ENCODE results near the gene VEPH1. TPM values are rescaled to one million over a fixed set of nuclear protein-coding genes. Genes with fewer than 3 reads are reported as not detected.

The VEPH1 gene
- total RNA-seq, 1 experiment from 2014 or later = 49.0 TPM

DNA sequence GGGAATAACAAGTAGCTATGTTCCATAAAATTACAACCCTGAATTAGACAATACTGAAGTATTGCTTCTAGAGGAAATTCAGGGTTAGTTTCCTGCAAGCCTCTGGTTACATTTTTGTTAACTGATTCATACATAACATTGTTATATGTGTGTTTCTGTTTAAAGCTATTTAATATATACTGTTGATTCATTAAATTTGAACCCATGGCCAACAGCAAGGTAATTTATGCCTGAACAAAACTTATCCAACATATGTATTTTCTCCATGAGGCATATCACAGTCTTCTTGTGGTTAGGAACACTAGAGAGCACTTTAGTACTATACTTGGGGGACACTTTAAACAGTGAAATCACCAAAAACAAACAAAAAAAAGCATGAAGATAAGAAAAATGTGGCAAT is 114.2 kb downstream of the VEPH1 start:
- no peak for DNase-seq (ENCODE audit: low read depth)

- DNase-seq (ENCODE audit: low read depth) = no peak
Observed at GRCh38 chr3:157387708-157388435, 115.3 kb downstream of the VEPH1 start.

DNA sequence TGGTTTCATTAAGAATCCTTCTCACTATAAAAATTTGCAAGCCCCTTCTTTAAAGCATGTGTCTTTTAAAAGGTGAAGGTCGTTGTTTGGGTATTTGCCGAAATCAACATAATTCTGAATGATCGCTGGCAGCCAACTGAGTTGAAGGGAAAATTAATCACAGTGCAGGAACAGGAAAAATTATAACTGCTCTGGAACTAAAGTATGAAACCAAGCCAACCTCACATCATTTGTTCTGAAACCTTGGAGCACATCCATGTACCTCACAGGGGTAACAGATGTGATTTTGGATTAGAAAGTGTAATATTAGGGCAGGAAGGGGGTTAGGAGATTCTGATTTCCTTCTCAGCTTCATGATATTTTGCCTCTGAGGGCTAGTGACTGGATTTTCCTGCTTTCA is 118.7 kb downstream of the VEPH1 start:
- no peak for DNase-seq (ENCODE audit: low read depth)

DNA sequence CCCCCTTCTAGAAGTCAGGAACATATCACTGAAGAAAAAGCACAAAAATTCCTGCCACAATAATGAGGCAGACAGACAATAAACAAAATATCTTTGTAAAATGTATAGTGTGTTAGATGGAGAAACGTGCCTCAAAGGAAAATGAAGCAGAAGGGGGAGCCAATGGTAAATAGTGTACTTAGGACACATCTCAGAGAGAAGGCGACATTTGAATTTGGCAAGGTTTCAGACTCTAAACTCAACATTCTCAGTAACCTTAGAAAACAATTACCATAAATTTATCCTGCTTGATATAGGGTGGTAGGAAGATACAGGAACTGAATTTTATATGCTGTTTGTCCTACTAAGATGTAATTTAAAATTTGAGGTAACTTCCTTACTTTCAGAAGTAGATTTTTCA is 119.2 kb downstream of the VEPH1 start:
- DNase-seq (ENCODE audit: low read depth) = no peak

DNA sequence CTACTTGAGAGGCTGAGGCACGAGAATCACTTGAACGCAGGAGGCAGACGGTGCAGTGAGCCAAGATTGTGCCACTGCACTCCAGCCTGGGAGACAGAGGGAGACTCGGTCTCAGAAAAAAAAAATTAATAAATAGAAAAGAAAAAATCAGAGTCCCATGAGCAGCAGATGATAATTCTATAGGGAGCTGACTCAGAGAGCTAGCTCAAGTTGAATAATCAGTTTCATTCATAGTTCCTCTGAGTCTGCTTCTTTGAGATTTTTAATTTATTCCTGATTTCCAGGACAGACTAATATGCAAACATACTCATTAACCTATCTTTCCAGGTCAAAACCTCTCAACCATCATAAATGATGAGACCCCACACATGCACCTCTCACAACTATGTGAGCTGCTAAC is 121.6 kb downstream of the VEPH1 start:
- no peak for DNase-seq (ENCODE audit: low read depth)

GRCh38 chr3:157379525-157380140 is 123.6 kb downstream of the VEPH1 start:
- no peak for DNase-seq (ENCODE audit: low read depth)

DNA sequence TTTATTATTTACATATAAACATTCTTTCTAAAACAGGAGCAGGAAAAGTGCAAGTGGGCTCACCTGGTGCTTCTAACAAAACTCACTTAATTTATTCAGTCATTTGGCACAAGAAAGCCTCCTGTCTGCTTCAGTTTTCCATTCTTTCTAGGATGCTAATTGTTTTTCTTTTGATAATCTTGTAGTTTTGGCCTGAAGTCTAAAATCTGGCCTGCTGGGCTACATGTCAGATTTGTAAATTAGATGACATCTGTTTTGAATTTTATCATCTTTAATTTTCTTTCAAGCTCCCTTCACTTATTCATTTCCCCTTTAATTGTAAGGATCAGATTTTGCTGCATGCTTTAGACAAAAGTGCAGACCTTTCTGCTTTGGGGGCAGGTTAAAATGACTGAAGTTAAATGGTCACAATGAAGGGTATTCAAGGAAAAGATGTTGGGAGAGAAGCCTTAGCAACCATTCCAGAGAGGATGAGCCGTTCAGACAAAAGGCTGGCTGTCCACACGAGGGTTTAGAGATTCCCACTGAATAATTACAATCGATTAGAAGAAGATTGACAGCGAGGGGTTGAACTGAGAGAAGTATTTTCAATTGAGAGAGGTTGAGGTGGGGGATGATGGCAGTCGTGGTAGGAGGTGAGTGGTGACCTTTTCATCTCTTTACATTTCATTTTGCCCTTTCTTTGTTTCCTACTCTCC is 126.5 kb downstream of the VEPH1 start:
- DNase-seq (ENCODE audit: low read depth) = no peak

DNA sequence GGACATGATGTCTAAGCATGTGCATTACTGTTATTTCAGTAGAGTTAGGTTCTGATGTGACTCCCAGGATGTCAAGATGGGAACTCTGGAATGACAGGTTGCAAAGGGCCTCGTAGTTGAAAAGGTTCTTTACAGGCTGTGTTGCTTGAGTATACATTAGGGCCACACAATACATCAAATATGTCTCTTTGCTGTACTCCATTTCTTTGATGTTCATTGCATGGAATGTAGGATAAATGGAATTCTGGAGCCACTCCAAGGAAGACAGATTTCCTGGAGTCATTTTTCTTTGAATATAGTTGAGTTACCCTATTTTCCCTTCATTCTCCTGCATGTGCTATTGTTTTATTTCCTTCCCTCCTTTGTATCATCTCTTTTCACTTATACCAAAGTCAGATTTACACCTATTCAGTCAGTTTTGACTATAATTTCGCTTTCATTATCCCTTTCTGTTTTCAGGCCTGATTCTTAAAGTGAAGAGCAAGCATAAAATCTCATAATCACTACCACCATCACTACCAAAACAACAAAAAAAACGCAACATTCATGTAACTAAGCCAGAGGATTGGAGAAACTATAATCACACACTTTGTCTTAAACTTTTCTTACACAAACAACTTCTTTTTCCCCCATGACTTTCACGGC is 127.8 kb downstream of the VEPH1 start:
- DNase-seq (ENCODE audit: low read depth) = no peak

GRCh38 chr3:157374933-157375332 is 128.3 kb downstream of the VEPH1 start:
- no peak for DNase-seq (ENCODE audit: low read depth)

DNA sequence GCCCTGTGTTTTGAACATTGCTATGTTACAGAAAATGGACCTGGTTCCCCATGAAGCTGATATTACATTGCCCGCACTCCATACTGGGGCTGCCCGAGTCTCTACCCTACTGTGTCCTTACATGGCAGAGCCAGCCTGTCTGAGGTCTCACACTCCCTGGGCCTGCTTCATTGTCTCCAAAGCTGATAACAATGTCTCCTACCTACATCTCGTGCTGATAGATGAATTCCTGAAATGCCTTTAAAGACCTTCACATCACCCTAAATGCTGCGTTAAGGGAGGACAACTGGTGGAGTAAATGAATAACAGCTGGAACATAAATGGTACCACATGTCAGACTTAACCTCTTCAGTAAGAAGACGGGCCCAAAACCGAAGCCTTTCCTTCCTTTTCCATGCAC is 129.4 kb downstream of the VEPH1 start:
- no peak for DNase-seq (ENCODE audit: low read depth)

DNA sequence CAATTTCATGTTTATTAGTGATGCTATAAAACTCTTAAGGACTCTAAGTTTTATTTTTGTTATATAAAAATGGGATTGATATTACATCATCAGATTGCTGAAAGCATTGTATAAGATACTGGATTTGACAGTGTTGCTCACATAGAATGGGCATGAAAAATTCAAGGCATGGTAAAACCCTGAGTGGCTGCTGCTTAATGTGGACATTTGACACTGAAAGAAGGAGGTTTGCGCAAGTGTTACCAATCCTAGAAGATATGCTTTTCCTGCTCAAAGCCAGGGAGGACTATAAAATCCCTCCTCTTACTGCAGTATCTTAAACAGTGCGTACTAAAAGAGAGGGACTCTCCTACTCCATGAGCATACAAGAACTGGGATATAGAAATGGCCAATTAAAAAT is 132.3 kb downstream of the VEPH1 start:
- DNase-seq (ENCODE audit: low read depth) = no peak

DNA sequence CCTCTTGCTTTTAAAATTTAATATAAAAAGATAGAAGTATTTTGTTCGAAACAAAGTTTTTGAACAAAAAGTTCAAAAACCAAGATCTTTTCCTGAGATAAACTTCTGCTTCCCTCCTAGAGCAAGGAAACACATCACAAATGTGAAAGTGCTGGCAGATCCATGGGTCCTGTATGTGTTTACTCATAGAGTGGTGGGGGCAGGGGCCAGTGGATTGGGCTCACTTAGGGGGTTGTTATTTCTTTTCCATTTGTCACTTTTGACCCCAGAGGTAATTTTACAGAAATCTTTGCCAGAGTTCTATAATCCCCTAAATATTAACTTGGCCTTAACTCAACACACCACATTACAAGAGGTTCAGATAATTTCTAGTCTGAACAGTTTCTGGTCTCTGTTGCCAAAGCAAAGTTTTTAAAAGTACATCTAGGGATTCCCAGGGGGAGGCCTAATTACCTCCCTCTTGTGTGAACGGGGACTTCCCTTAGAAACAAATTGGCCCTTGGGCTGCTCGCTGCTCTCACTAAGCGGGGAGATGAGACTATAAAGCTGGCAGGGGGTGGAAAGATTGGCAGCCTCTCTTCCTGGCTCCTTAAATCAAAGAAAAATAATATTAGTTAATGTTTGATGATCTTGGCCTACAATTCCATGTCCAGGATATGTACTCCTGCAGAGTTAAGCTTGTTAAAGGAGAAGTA is 133.3 kb downstream of the VEPH1 start:
- no peak for DNase-seq (ENCODE audit: low read depth)

- DNase-seq (ENCODE audit: low read depth) = no peak
Observed at GRCh38 chr3:157368171-157368570, 135.0 kb downstream of the VEPH1 start.

DNA sequence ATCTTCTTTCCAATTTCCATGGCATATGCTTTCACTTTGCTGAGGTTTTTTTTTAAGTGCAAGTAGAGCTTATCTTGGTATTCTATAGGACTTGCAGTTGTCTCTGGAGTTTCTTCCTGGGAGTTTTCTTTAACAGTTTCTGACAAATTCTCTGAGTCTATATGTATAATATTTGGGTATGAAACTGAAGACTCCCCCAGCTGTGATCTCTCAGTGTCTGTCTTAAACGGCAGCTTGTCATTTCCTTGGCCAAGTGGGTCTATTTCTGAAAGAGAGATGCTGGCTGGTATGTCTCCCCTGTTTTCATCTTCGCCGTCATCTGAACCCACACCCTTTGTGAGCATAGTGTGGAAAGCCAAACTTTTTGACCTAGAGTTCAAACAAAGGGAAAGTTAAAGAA is 139.8 kb downstream of the VEPH1 start:
- DNase-seq (ENCODE audit: low read depth) = no peak

- DNase-seq (ENCODE audit: low read depth) = no peak
Observed at GRCh38 chr3:157362348-157362747, 140.9 kb downstream of the VEPH1 start.

DNA sequence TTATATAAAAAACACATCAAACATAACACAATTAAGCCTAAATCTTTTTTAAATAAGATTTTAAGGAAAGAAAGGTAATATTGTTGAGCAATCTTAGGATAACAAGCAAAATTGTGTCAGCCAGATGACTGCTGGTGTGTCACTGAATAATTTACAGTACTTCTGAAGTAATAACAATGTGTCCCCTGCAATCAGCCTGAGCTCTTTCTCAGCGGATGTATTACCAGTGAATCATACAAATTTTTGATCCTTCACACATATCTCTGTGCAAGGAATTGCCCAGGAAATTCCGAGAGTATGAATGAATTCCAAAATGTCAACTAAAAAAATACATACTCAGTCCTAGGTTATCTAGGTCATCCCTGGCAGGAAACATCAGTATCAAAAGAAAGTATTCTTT is 143.2 kb downstream of the VEPH1 start:
- peak; percentile 94 for DNase-seq (ENCODE audit: low read depth)

- DNase-seq (ENCODE audit: low read depth) = no peak
Observed at GRCh38 chr3:157356541-157356940, 146.7 kb downstream of the VEPH1 start.

- no peak for DNase-seq (ENCODE audit: low read depth)
Observed at GRCh38 chr3:157355276-157355675, 147.9 kb downstream of the VEPH1 start.

DNA sequence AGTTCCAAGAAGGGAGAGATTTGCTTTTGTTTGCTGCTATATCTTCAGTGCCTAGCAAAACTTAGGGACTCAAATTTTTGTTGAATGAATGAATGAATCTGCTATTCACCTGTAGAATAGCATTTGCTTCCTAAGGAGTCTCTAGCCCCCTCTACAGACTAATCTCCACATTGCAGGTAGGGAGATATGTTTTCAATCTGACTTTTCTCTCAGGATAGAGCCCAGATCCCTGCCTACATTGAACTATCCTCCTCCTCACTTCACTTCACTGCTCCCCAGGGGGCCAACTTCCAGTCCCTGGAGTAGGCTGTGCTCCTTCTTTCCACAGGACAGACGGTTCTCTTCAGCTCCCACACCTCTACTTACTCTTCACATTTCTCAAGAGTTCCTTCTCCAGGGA is 148.5 kb downstream of the VEPH1 start:
- peak; percentile 40 for DNase-seq (ENCODE audit: low read depth)

GRCh38 chr3:157354254-157354653 is 149.0 kb downstream of the VEPH1 start:
- DNase-seq (ENCODE audit: low read depth) = no peak

DNA sequence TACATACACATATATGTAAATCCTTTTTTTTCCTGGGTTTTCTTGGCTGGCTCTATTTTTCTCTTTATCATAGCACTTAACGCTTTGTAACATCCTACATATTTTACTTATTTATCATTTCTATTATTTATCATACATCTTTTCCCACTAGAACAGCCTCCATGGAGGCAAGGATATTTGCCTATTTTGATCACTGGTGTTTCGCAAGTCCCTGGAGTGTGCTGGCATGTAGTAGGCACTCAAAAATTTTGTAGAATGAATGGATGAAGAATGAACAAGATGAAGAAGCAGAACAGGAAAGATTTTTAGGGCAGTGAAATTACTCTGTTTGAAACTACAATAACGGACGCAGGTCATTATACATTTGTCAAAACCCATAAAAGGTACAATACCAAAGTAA is 149.6 kb downstream of the VEPH1 start:
- no peak for DNase-seq (ENCODE audit: low read depth)

DNA sequence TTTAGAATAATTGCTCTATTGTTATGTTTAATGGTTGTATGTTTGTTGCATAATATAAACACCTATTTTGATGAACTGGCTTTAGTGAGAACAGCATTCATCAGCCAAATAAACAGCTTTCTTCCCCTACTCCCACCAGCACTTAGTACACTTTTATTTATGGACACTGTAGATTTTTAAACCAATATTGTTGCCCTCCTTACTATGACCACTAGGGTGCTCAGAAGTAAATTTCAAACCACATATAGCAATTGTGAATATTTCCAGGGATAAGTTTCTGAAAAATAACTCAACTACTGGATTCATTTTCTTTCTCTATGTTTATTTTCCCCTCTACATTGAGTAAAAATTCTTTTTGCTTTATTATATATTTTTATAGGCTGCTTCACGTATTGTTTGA is 151.2 kb downstream of the VEPH1 start:
- DNase-seq (ENCODE audit: low read depth) = no peak
